Measurements from ENCODE around the gene TENT4A. TPM values are rescaled to one million over a fixed set of nuclear protein-coding genes. Genes with fewer than 3 reads are reported as not detected.

The TENT4A gene
- total and polyA plus RNA-seq, 2 of the 13 experiments (the other 11 are each of a cell fraction or from before 2014, with no cell fraction given): 6.3 to 13.3 TPM

DNA sequence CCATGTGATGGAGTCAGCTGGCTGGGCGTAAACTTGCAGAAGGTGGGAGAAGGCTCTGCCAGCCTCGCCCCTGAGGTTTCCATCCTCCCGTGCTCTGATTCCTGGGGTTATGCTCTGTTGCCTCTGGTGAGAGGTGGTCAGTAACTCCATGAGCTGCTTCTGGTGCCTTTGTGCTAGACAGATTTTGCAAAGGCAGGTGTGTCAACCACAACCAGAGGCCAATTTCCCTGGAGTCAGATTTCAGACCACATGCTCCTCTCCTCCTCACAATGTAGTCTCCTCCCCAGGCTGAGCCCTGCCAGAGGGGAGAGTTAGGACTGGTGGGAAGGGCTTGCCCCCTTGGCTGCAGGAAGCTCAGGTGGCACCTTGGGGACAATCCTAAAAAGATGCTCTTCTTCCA, 38.8 kb upstream of the TENT4A start:
- DNase-seq (ENCODE audit: low spot score): no peak
- no peak for ATAC-seq
- H3K4me3 ChIP-seq (replicated peaks in 1 of 3; ENCODE audit: insufficient read depth in 1 of 3, low read depth in 2 of 3, low read length in 3 of 3): no peak overlapping the region
- no peak overlapping the region for H2AFZ ChIP-seq (ENCODE audit: low read length)
- no peaks in the 10 kb centered on the region for H3K79me2 ChIP-seq (ENCODE audit: insufficient read depth, low read length)
- H3K27ac ChIP-seq (ENCODE audit: extremely low read length, insufficient read depth, low read length): no peak overlapping the region
- no peaks in the 10 kb centered on the region for H3K27me3 ChIP-seq (ENCODE audit: control insufficient read depth in 1 of 2, insufficient read depth in 2 of 2, low read length in 2 of 2)
- intact Hi-C loops (cut with micrococcal nuclease; ENCODE audit: unreplicated experiment): no loop called here
- CTCF ChIA-PET (ENCODE audit: low intra/inter-chr PET ratio, low total read pairs): no interaction called here
- TF ChIP-seq TAF15 (IDR thresholded peaks at IDR 0.05; ENCODE audit: low read depth, low read length, poor library complexity, severe bottlenecking) (no peak), ZNF34 (CRISPR knock-in tag; IDR thresholded peaks at IDR 0.05; ENCODE audit: borderline replicate concordance) (no peak), SRSF1 (optimal IDR thresholded peaks at IDR 0.05; ENCODE audit: low read depth, low read length) (no peak), ZNF232 (CRISPR knock-in tag; IDR thresholded peaks at IDR 0.05; ENCODE audit: borderline replicate concordance) (no peak)
- 100% methylated on average over 3 of the region's 3 CpGs for WGBS (ENCODE audit: low lambda C conversion rate)
- in situ Hi-C loops (cut with HindIII; ENCODE audit: extremely low pct_ligation_motif_present, low pct_unique_long_range_greater_than_20kb): no loop called here
- H3K9ac ChIP-seq (ENCODE audit: insufficient read depth, low read depth, low read length): no peak overlapping the region
- FAIRE-seq: no peak
- POLR2A ChIA-PET: no interaction called here
- H3K4me1 ChIP-seq (ENCODE audit: insufficient read depth, low read length): no peaks in the 10 kb centered on the region; the same call in 1 of the 2 replicates
- no peaks in the 10 kb centered on the region; the same call in 1 of the 2 replicates for H3K9me3 ChIP-seq (ENCODE audit: low read length)
- no peaks in the 10 kb centered on the region for H4K20me1 ChIP-seq (ENCODE audit: insufficient read depth, low read length)
- H3K36me3 ChIP-seq (replicated peaks in 1 of 2; ENCODE audit: control insufficient read depth in 1 of 2, insufficient read depth in 2 of 2, low read length in 2 of 2): peaks cover 0 to 1% of the 10 kb centered on the region in 2 experiments; a peak in 1 of 5 replicates
- H3K4me2 ChIP-seq (ENCODE audit: low read depth, low read length): no peak overlapping the region
- BruUV-seq (replicated peaks): no TSS peak

DNA sequence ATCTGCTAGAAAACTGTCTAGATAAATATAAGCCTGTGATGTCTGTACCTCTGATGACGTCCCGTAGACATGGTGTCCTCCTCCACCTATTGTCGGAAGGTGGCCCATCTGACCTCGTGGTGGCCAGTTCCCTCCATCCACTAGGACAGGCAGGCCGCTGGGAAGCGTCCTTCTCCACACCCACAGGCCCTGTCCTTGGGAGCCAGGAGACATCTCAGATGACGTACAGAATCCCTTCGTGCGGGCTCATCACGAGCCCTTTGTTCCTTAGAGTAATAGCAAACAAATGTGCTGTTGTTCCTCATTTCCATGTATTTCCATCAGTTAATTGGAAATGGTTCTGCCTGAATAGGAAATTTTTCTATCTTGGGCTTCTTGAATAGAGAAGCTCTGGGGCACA, 38.3 kb upstream of the TENT4A start:
- Histone ChIP-seq H3K36me3 (replicated peaks in 1 of 2; ENCODE audit: control insufficient read depth in 1 of 2, insufficient read depth in 2 of 2, low read length in 2 of 2) (peaks cover 0 to under 1% of the 10 kb centered on the region in 2 experiments; a peak in 1 of 5 replicates), H3K9me3 (ENCODE audit: low read length) (no peaks in the 10 kb centered on the region; the same call in 1 of the 2 replicates), H3K79me2 (ENCODE audit: insufficient read depth, low read length) (no peaks in the 10 kb centered on the region), H3K4me2 (ENCODE audit: low read depth, low read length) (no peak overlapping the region), H2AFZ (ENCODE audit: low read length) (no peak overlapping the region), H3K27me3 (ENCODE audit: control insufficient read depth in 1 of 2, insufficient read depth in 2 of 2, low read length in 2 of 2) (no peaks in the 10 kb centered on the region), H4K20me1 (ENCODE audit: insufficient read depth, low read length) (no peaks in the 10 kb centered on the region), H3K27ac (ENCODE audit: extremely low read length, insufficient read depth, low read length) (no peak overlapping the region), H3K4me3 (replicated peaks in 1 of 3; ENCODE audit: insufficient read depth in 1 of 3, low read depth in 2 of 3, low read length in 3 of 3) (no peak overlapping the region), H3K4me1 (ENCODE audit: insufficient read depth, low read length) (no peaks in the 10 kb centered on the region; the same call in 1 of the 2 replicates), H3K9ac (ENCODE audit: insufficient read depth, low read depth, low read length) (no peak overlapping the region)
- no peak for ATAC-seq
- POLR2A ChIA-PET: no interaction called here
- intact Hi-C loops (cut with micrococcal nuclease; ENCODE audit: unreplicated experiment) (no loop called here), in situ Hi-C loops (cut with HindIII; ENCODE audit: extremely low pct_ligation_motif_present, low pct_unique_long_range_greater_than_20kb) (no loop called here)
- BruUV-seq (replicated peaks): no TSS peak
- no peak for FAIRE-seq
- DNase-seq (ENCODE audit: low spot score): no peak
- no peak for TF ChIP-seq KMT2B (CRISPR knock-in tag; IDR thresholded peaks at IDR 0.05)
- no peak for TF ChIP-seq TARDBP (CRISPR knock-in tag; IDR thresholded peaks at IDR 0.05)
- TF ChIP-seq, protein P1, sequence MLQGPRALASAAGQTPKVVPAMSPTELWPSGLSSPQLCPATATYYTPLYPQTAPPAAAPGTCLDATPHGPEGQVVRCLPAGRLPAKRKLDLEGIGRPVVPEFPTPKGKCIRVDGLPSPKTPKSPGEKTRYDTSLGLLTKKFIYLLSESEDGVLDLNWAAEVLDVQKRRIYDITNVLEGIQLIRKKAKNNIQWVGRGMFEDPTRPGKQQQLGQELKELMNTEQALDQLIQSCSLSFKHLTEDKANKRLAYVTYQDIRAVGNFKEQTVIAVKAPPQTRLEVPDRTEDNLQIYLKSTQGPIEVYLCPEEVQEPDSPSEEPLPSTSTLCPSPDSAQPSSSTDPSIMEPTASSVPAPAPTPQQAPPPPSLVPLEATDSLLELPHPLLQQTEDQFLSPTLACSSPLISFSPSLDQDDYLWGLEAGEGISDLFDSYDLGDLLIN (CRISPR knock-in tag; IDR thresholded peaks at IDR 0.05; ENCODE audit: borderline replicate concordance): no peak
- no peak for TF ChIP-seq GLI4 (CRISPR knock-in tag; IDR thresholded peaks at IDR 0.05; ENCODE audit: borderline replicate concordance)
- TF ChIP-seq NR2F1 (CRISPR knock-in tag; IDR thresholded peaks at IDR 0.05): no peak
- no peak for TF ChIP-seq TAF1 (CRISPR knock-in tag; IDR thresholded peaks at IDR 0.05)
- no peak for TF ChIP-seq CBX2 (IDR thresholded peaks at IDR 0.05; ENCODE audit: low read depth, low read length)
- TF ChIP-seq CBX2 (CRISPR knock-in tag; IDR thresholded peaks at IDR 0.05; ENCODE audit: low read depth): no peak
- TF ChIP-seq ZNF343 (CRISPR knock-in tag; IDR thresholded peaks at IDR 0.05): no peak
- over 99% methylated on average over 6 of the region's 10 CpGs for WGBS (ENCODE audit: low lambda C conversion rate)
- CTCF ChIA-PET (ENCODE audit: low intra/inter-chr PET ratio, low total read pairs): no interaction called here

Measured in HepG2 (cell line).